Central memory CD4-positive, alpha-beta T cell (primary cell): ENCODE data around the gene SLC12A9.

ENCODE experiments used
- DNase-seq: peaks from one replicate; pipeline ENCODE4 v3.0.0; 2022

SLC12A9 gene

GRCh38 chr7:100886142-100886935, 33.8 kb downstream of the SLC12A9 start:
- DNase-seq = no peak

GRCh38 chr7:100886936-100887515, 34.5 kb downstream of the SLC12A9 start:
- peak; percentile 33 for DNase-seq

GRCh38 chr7:100887516-100888290, 35.2 kb downstream of the SLC12A9 start:
- peak; percentile 69 for DNase-seq

GRCh38 chr7:100888291-100888987, 35.9 kb downstream of the SLC12A9 start:
- no peak for DNase-seq

- no peak for DNase-seq
Observed at GRCh38 chr7:100888988-100889750, 36.7 kb downstream of the SLC12A9 start, which contains the start of gene UFSP1. UFSP1 (minus strand) TSS chr7:100889715; CDS start chr7:100889271, 444 bp downstream.

GRCh38 chr7:100890653-100891567, 38.4 kb downstream of the SLC12A9 start:
- DNase-seq = no peak

GRCh38 chr7:100891568-100892247, 39.2 kb downstream of the SLC12A9 start:
- no peak for DNase-seq

- DNase-seq = no peak
Observed at GRCh38 chr7:100892364-100893317, 40.1 kb downstream of the SLC12A9 start.

- DNase-seq = no peak
Observed at GRCh38 chr7:100893318-100893895, 40.9 kb downstream of the SLC12A9 start.

GRCh38 chr7:100893910-100894721, 41.6 kb downstream of the SLC12A9 start:
- no peak for DNase-seq

GRCh38 chr7:100894860-100895700, 42.6 kb downstream of the SLC12A9 start:
- DNase-seq = no peak

- DNase-seq = no peak
Observed at GRCh38 chr7:100895701-100895955, 43.1 kb downstream of the SLC12A9 start, which contains the start of gene ACHE. ACHE (minus strand) TSS chr7:100895888; CDS start chr7:100894232, 1,656 bp downstream.

- DNase-seq = no peak
Observed at GRCh38 chr7:100895956-100896731, 43.6 kb downstream of the SLC12A9 start.

GRCh38 chr7:100896732-100897608, 44.5 kb downstream of the SLC12A9 start:
- peak; percentile 40 for DNase-seq
